Liver (tissue), 3 donors: ENCODE measurements around the gene NOVA2.

Experiments used
- CTCF ChIP-seq: fragments of 150-350 bp; IDR thresholded peaks from 2 replicates; pipeline ENCODE4 v1.5.1; 2017; ENCODE audit warnings: improper control_type of control experiment, low read depth, low read length; ENCODE audit not compliant: missing input control
- HNF4G ChIP-seq: IDR thresholded peaks from 2 replicates; pipeline ENCODE4 v1.6.1; 2016; ENCODE audit warnings: antibody characterized with exemption
- REST ChIP-seq: IDR thresholded peaks from 2 replicates; pipeline ENCODE4 v1.6.1; 2016; ENCODE audit warnings: antibody characterized with exemption, mild to moderate bottlenecking
- YY1 ChIP-seq: IDR thresholded peaks from 2 replicates; pipeline ENCODE4 v1.6.1; 2016; ENCODE audit warnings: antibody characterized with exemption, mild to moderate bottlenecking
- ZBTB33 ChIP-seq: IDR thresholded peaks from 2 replicates; pipeline ENCODE4 v1.6.1; 2016; ENCODE audit warnings: antibody characterized with exemption
- donor health status: healthy.
- donor health status: healthy.

- TF ChIP-seq CTCF = no peak
- TF ChIP-seq YY1 = no peak
- no peak for TF ChIP-seq ZBTB33
- TF ChIP-seq REST = no peak
- TF ChIP-seq HNF4G = no peak
Observed at GRCh38 chr19:45959517-45960025, 14.1 kb downstream of the NOVA2 start.
